ENCODE data around the gene SMAD2.

- TF ChIP-seq EZH2phosphoT487 (IDR thresholded peaks at IDR 0.05; ENCODE audit: low read depth, severe bottlenecking, unreplicated experiment) (no peak), CTCF (IDR thresholded peaks at IDR 0.05; ENCODE audit: poor library complexity) (no peak), EZH2 (IDR thresholded peaks at IDR 0.05; ENCODE audit: borderline replicate concordance) (no peak)
These were observed 42.3 kb downstream of the SMAD2 start for GRCh38 chr18:47888156-47888555.
